ENCODE measurements around the gene FAM168A. TPM values are rescaled to one million over a fixed set of nuclear protein-coding genes. Genes with fewer than 3 reads are reported as not detected.

The FAM168A gene
- total RNA-seq, 1 experiment from 2014 or later = 25.9 TPM

GRCh38 chr11:73426219-73426850 lies 171.6 kb downstream of the FAM168A start (continued):
- no peak for TF ChIP-seq ZNF532 (CRISPR knock-in tag; IDR thresholded peaks at IDR 0.05; ENCODE audit: borderline replicate concordance)
- TF ChIP-seq SP1 (CRISPR knock-in tag; conservative IDR thresholded peaks at IDR 0.05) = no peak

- Mint-ChIP-seq H3K4me3 (no peak overlapping the region), H3K4me1 (peaks cover 9% of the 10 kb centered on the region), H3K27ac (no peak overlapping the region), H3K36me3 (no peaks in the 10 kb centered on the region), H3K27me3 (ENCODE audit: low read depth) (no peaks in the 10 kb centered on the region), H3K9me3 (no peaks in the 10 kb centered on the region)
- ChIA-PET CTCF (interaction anchor here (0.6 to 2.3 kb wide), 6 partner anchors 13 to 281 kb away, joined by 3 to 9 read pairs (median 4); no protein-coding TSS in a partner anchor), POLR2A (no interaction called here)
- DNase-seq (ENCODE audit: low spot score) (no peak), ATAC-seq (no peak)
- TF ChIP-seq TEAD1 (CRISPR knock-in tag; IDR thresholded peaks at IDR 0.05) = no peak
- no peak for TF ChIP-seq FOXK1 (CRISPR knock-in tag; IDR thresholded peaks at IDR 0.05)
- TF ChIP-seq TP53 (CRISPR knock-in tag; IDR thresholded peaks at IDR 0.05) = no peak
- no peak for TF ChIP-seq ZNF121 (CRISPR knock-in tag; IDR thresholded peaks at IDR 0.05)
- TF ChIP-seq NFYB (CRISPR knock-in tag; conservative IDR thresholded peaks at IDR 0.05; ENCODE audit: low read depth) = no peak
- no peak for TF ChIP-seq OVOL2 (CRISPR knock-in tag; IDR thresholded peaks at IDR 0.05; ENCODE audit: borderline replicate concordance)
- no peak for TF ChIP-seq ATF6 (CRISPR knock-in tag; IDR thresholded peaks at IDR 0.05)
- TF ChIP-seq CREM (CRISPR knock-in tag; IDR thresholded peaks at IDR 0.05) = no peak
- no peak for TF ChIP-seq EMX1 (CRISPR knock-in tag; IDR thresholded peaks at IDR 0.05)
- no peak for TF ChIP-seq E2F4 (CRISPR knock-in tag; IDR thresholded peaks at IDR 0.05; ENCODE audit: borderline replicate concordance, low read depth)
- no peak for TF ChIP-seq RELA (CRISPR knock-in tag; IDR thresholded peaks at IDR 0.05; ENCODE audit: borderline replicate concordance)
- TF ChIP-seq, protein P1, sequence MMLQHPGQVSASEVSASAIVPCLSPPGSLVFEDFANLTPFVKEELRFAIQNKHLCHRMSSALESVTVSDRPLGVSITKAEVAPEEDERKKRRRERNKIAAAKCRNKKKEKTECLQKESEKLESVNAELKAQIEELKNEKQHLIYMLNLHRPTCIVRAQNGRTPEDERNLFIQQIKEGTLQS (CRISPR knock-in tag; conservative IDR thresholded peaks at IDR 0.05) = no peak
- no peak for TF ChIP-seq FOXJ3 (CRISPR knock-in tag; IDR thresholded peaks at IDR 0.05; ENCODE audit: borderline replicate concordance)
- no peak for TF ChIP-seq JUN (CRISPR knock-in tag; IDR thresholded peaks at IDR 0.05)
- no peak for TF ChIP-seq USF1 (CRISPR knock-in tag; IDR thresholded peaks at IDR 0.05)
- no peak for TF ChIP-seq ZNF317 (CRISPR knock-in tag; IDR thresholded peaks at IDR 0.05; ENCODE audit: borderline replicate concordance, low read depth)
- TF ChIP-seq, protein P2, sequence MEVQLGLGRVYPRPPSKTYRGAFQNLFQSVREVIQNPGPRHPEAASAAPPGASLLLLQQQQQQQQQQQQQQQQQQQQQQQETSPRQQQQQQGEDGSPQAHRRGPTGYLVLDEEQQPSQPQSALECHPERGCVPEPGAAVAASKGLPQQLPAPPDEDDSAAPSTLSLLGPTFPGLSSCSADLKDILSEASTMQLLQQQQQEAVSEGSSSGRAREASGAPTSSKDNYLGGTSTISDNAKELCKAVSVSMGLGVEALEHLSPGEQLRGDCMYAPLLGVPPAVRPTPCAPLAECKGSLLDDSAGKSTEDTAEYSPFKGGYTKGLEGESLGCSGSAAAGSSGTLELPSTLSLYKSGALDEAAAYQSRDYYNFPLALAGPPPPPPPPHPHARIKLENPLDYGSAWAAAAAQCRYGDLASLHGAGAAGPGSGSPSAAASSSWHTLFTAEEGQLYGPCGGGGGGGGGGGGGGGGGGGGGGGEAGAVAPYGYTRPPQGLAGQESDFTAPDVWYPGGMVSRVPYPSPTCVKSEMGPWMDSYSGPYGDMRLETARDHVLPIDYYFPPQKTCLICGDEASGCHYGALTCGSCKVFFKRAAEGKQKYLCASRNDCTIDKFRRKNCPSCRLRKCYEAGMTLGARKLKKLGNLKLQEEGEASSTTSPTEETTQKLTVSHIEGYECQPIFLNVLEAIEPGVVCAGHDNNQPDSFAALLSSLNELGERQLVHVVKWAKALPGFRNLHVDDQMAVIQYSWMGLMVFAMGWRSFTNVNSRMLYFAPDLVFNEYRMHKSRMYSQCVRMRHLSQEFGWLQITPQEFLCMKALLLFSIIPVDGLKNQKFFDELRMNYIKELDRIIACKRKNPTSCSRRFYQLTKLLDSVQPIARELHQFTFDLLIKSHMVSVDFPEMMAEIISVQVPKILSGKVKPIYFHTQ (CRISPR knock-in tag; IDR thresholded peaks at IDR 0.05) = no peak
- no peak for TF ChIP-seq ZNF671 (CRISPR knock-in tag; IDR thresholded peaks at IDR 0.05)
- TF ChIP-seq TEAD4 (CRISPR knock-in tag; IDR thresholded peaks at IDR 0.05) = no peak
- no peak for TF ChIP-seq ZNF219 (CRISPR knock-in tag; IDR thresholded peaks at IDR 0.05; ENCODE audit: borderline replicate concordance)
Observed at GRCh38 chr11:73425108-73425507, 172.8 kb downstream of the FAM168A start.
